PFSK-1 (cell line): ENCODE data around the gene PIGC.

Source experiments
- FOXP2 ChIP-seq: optimal IDR thresholded peaks from 2 replicates; pipeline ENCODE3; 2011; ENCODE audit warnings: borderline replicate concordance, control low read depth, inconsistent platforms; ENCODE audit not compliant: insufficient read depth; ENCODE audit errors: extremely low read length, extremely low read depth
- POLR2AphosphoS5 ChIP-seq: IDR thresholded peaks from 2 replicates; pipeline ENCODE4 v1.6.1; 2012; ENCODE audit warnings: low read depth, mild to moderate bottlenecking, control low read depth, low read length, moderate library complexity
- SIN3A ChIP-seq: IDR thresholded peaks from 2 replicates; pipeline ENCODE4 v1.6.1; 2012; ENCODE audit warnings: mild to moderate bottlenecking, low read length, moderate library complexity, borderline replicate concordance; ENCODE audit not compliant: insufficient read depth
- TAF1 ChIP-seq: IDR thresholded peaks from 2 replicates; pipeline ENCODE4 v1.6.1; 2012; ENCODE audit warnings: low read length, control low read depth, borderline replicate concordance; ENCODE audit not compliant: insufficient read depth
- TF ChIP-seq, protein P1 (sequence below), 2 experiments: IDR thresholded peaks; 2 replicates each; pipeline versions ENCODE4 v1.6.1 to v1.8.0; 2011 to 2012; ENCODE audit warnings: low read depth in 2 of 2, low read length in 2 of 2, control low read depth in 1 of 2, inconsistent platforms in 1 of 2, mild to moderate bottlenecking in 1 of 2, moderate library complexity in 1 of 2; ENCODE audit not compliant: insufficient read depth in 1 of 2

The PIGC gene

DNA sequence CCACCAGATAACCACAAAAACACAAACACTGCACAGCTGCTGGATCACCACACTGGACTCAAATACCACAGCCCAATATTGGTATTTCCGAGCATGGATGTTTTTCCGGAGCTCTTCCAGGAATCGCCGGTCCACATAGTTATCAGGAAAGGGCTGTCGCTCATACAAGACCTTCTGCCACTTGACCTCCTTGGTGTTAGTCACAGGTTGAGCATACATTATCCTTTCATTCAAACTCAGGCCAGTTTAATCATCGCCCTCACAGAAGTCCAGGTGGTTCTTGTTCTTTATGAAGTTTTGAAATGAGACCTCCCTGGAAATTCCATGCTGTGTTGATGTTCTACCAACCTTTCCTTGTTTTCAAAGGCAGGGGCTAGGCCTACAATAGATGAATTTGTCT lies 1.5 kb downstream of the PIGC start:
- TF ChIP-seq SIN3A (no peak), POLR2AphosphoS5 (no peak), TAF1 (no peak), FOXP2 (no peak)
- TF ChIP-seq, protein P1, sequence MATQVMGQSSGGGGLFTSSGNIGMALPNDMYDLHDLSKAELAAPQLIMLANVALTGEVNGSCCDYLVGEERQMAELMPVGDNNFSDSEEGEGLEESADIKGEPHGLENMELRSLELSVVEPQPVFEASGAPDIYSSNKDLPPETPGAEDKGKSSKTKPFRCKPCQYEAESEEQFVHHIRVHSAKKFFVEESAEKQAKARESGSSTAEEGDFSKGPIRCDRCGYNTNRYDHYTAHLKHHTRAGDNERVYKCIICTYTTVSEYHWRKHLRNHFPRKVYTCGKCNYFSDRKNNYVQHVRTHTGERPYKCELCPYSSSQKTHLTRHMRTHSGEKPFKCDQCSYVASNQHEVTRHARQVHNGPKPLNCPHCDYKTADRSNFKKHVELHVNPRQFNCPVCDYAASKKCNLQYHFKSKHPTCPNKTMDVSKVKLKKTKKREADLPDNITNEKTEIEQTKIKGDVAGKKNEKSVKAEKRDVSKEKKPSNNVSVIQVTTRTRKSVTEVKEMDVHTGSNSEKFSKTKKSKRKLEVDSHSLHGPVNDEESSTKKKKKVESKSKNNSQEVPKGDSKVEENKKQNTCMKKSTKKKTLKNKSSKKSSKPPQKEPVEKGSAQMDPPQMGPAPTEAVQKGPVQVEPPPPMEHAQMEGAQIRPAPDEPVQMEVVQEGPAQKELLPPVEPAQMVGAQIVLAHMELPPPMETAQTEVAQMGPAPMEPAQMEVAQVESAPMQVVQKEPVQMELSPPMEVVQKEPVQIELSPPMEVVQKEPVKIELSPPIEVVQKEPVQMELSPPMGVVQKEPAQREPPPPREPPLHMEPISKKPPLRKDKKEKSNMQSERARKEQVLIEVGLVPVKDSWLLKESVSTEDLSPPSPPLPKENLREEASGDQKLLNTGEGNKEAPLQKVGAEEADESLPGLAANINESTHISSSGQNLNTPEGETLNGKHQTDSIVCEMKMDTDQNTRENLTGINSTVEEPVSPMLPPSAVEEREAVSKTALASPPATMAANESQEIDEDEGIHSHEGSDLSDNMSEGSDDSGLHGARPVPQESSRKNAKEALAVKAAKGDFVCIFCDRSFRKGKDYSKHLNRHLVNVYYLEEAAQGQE (IDR thresholded peaks at IDR 0.05; ENCODE audit: insufficient read depth in 1 of 2, low read depth in 2 of 2, low read length in 2 of 2): no peak

DNA sequence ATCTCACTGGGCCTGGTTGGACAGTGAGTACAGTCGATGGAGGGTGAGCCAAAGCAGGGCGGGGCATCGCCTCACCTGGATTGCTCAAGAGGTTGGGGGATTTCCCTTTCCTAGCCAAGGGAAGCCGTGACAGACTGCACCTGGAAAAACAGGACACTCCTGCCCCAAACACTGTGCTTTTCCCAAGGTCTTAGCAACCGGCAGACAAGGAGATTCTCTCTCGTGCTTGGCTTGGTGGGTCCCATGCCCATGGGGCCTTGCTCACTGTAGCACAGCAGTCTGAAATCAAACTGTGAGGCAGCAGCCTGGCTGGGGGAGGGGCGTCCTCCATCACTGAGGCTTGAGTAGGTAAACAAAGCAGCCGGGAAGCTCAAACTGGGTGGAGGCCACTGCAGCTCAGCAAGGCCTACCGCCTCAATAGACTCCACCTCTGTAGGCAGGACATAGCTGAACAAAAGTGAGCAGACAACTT lies 12.1 kb downstream of the PIGC start:
- TF ChIP-seq TAF1: no peak
- no peak for TF ChIP-seq FOXP2
- TF ChIP-seq POLR2AphosphoS5: no peak
- no peak for TF ChIP-seq SIN3A
- TF ChIP-seq, protein P1 (IDR thresholded peaks at IDR 0.05; ENCODE audit: insufficient read depth in 1 of 2, low read depth in 2 of 2, low read length in 2 of 2): no peak

DNA sequence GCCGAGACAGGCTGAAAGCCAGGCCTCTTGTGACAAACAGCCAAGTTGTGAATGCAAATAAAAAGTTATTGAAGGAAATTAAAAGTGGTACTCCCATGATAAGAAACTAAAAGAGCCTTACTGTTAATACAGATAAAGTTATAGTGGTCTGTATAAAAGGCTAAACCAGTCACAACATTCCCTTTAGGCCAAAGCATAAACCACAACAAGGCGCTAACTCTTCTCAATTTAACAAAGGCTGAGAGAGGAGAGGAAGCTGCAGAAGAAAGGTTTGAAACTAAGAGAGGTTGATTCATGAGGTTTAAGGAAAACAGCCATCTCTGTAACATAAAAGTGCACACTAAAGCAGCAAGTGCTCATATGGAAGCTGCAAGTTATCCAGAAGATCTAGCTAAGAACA lies 12.7 kb downstream of the PIGC start:
- TF ChIP-seq, protein P1 (IDR thresholded peaks at IDR 0.05; ENCODE audit: insufficient read depth in 1 of 2, low read depth in 2 of 2, low read length in 2 of 2): no peak
- TF ChIP-seq TAF1 (no peak), POLR2AphosphoS5 (no peak)

DNA sequence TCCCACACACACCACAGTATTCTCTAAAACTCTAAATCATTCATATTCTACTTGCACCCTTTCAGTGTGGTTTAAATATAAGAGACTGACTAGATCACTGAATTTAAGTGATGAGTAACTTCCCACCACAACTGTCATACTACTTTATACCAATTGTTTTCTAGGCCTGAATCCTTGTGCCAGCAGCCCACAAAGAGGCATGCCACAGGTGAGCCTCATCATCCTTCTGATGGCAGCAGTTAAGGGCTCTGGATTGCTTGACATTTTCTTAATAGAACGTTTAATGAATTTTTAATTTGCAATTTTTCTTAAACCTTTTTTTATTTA lies 13.8 kb downstream of the PIGC start:
- TF ChIP-seq TAF1 (no peak), FOXP2 (no peak), POLR2AphosphoS5 (no peak), SIN3A (no peak)
- TF ChIP-seq, protein P1 (IDR thresholded peaks at IDR 0.05; ENCODE audit: insufficient read depth in 1 of 2, low read depth in 2 of 2, low read length in 2 of 2): no peak

DNA sequence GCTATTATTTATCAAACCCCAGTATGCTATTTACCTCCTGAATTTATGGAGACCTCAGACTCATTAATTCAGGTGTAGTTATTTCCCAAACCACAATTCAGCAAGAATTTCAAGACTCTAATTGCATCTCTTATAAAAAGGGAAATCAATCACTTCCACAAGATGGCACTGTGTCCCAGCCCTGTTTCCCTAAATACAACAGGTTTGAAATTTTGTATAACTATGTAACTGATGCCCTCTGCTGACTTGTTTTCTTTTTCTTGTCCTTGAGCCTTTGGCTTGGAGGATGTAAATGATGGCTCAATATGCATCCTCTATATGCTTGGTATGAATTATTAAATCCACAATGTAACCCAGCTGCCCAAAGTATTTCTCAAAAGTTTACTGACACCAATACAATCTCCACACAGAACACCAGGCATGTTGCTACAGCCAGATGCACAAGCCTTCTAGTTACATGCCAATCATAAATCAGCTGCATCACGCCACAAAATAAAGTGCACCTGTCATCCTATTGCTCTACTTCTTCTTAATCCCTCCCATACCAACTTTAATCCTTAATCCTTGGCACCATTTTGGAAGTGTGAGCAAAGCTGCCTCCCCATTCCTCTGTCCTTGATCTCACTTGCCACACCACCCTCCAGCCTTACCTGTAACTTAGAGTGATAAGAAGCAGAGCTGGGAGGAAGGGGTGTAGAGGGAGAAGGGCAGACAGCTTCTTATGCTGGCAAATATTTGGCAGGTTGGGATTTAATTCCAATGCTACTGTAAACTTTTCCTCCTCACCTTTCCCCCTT lies 14.3 kb downstream of the PIGC start:
- TF ChIP-seq SIN3A (no peak), FOXP2 (no peak), TAF1 (no peak), POLR2AphosphoS5 (no peak)
- TF ChIP-seq, protein P1 (IDR thresholded peaks at IDR 0.05; ENCODE audit: insufficient read depth in 1 of 2, low read depth in 2 of 2, low read length in 2 of 2): no peak
